Liver (tissue), 2 donors: ENCODE results near the gene ZFAND3.

ENCODE experiments used
- CTCF ChIP-seq: fragments of 150-350 bp; IDR thresholded peaks from 2 replicates; pipeline ENCODE4 v1.5.1; 2017; ENCODE audit warnings: improper control_type of control experiment, low read depth, low read length; ENCODE audit not compliant: missing input control
- REST ChIP-seq: IDR thresholded peaks from 2 replicates; pipeline ENCODE4 v1.6.1; 2016; ENCODE audit warnings: antibody characterized with exemption, mild to moderate bottlenecking
- ZBTB33 ChIP-seq: IDR thresholded peaks from 2 replicates; pipeline ENCODE4 v1.6.1; 2016; ENCODE audit warnings: antibody characterized with exemption
- donor health status: healthy.

- TF ChIP-seq ZBTB33, result no peak
- no peak for TF ChIP-seq REST
- no peak for TF ChIP-seq CTCF
Observed at GRCh38 chr6:37915463-37915862, 95.9 kb downstream of the ZFAND3 start.
